Measurements from ENCODE around the gene LHX6. TPM values are rescaled to one million over a fixed set of nuclear protein-coding genes. Genes with fewer than 3 reads are reported as not detected.

LHX6 gene
- total and polyA plus RNA-seq, 7 experiments from 2014 or later = not detected

GRCh38 chr9:122186777-122187470, 41.8 kb downstream of the LHX6 start:
- Mint-ChIP-seq H3K4me3 (no peak overlapping the region), H3K36me3 (no peaks in the 10 kb centered on the region), H3K4me1 (no peaks in the 10 kb centered on the region), H3K27me3 (peaks cover 0 to 11% (median 7%) of the 10 kb centered on the region in 5 donors), H3K27ac (no peak overlapping the region), H3K9me3 (no peaks in the 10 kb centered on the region)
- ATAC-seq (no peak), DNase-seq (no peak)
- Histone ChIP-seq H3K9me3 (ENCODE audit: control insufficient read depth in 2 of 3, low read length in 3 of 3) (no peaks in the 10 kb centered on the region), H3K4me3 (ENCODE audit: low read length) (no peak overlapping the region), H3K27me3 (ENCODE audit: control insufficient read depth in 2 of 2, insufficient read depth in 2 of 2, low read length in 2 of 2) (no peaks in the 10 kb centered on the region), H3K27ac (ENCODE audit: low read depth, low read length) (no peak overlapping the region), H3K36me3 (ENCODE audit: control insufficient read depth in 2 of 3, insufficient read depth in 3 of 3, low read length in 3 of 3) (no peaks in the 10 kb centered on the region), H3K4me1 (ENCODE audit: control insufficient read depth in 2 of 2, insufficient read depth in 2 of 2, low read length in 2 of 2) (no peaks in the 10 kb centered on the region)
- intact Hi-C loops (cut with micrococcal nuclease) = no loop called here
- POLR2A ChIA-PET = no interaction called here
- CTCF ChIA-PET = interaction anchor here (1.0 kb wide), 1 partner anchor 62 kb away, joined by 4 read pairs; no protein-coding TSS in a partner anchor

- no peaks in the 10 kb centered on the region for H3K9me3 Mint-ChIP-seq
- POLR2A ChIA-PET = no interaction called here
- H3K36me3 Mint-ChIP-seq = no peaks in the 10 kb centered on the region
- no peaks in the 10 kb centered on the region for H3K4me1 Mint-ChIP-seq
- DNase-seq (no peak), ATAC-seq (no peak)
- H3K4me1 ChIP-seq (ENCODE audit: control insufficient read depth in 2 of 2, insufficient read depth in 2 of 2, low read length in 2 of 2) = no peaks in the 10 kb centered on the region
- CTCF ChIA-PET = no interaction called here
- no peaks in the 10 kb centered on the region for H3K27me3 ChIP-seq (ENCODE audit: control insufficient read depth in 2 of 2, insufficient read depth in 2 of 2, low read length in 2 of 2)
- intact Hi-C loops (cut with micrococcal nuclease) = no loop called here
- peaks cover 0 to 12% (median 9%) of the 10 kb centered on the region in 5 donors for H3K27me3 Mint-ChIP-seq
- no peak overlapping the region for H3K4me3 ChIP-seq (ENCODE audit: low read length)
- no peak overlapping the region for H3K27ac ChIP-seq (ENCODE audit: low read depth, low read length)
- no peak overlapping the region for H3K4me3 Mint-ChIP-seq
- no peak overlapping the region for H3K27ac Mint-ChIP-seq
- H3K9me3 ChIP-seq (ENCODE audit: control insufficient read depth in 2 of 3, low read length in 3 of 3) = no peaks in the 10 kb centered on the region
- H3K36me3 ChIP-seq (ENCODE audit: control insufficient read depth in 2 of 3, insufficient read depth in 3 of 3, low read length in 3 of 3) = no peaks in the 10 kb centered on the region
Observed at GRCh38 chr9:122186301-122186700, 42.5 kb downstream of the LHX6 start.

- Mint-ChIP-seq H3K9me3 (no peaks in the 10 kb centered on the region), H3K27ac (no peak overlapping the region), H3K36me3 (no peaks in the 10 kb centered on the region), H3K4me3 (no peak overlapping the region), H3K4me1 (no peaks in the 10 kb centered on the region), H3K27me3 (peaks cover 5 to 12% (median 10%) of the 10 kb centered on the region in 5 donors)
- CTCF ChIA-PET = no interaction called here
- Histone ChIP-seq H3K27ac (ENCODE audit: low read depth, low read length) (no peak overlapping the region), H3K9me3 (ENCODE audit: control insufficient read depth in 2 of 3, low read length in 3 of 3) (no peaks in the 10 kb centered on the region), H3K27me3 (ENCODE audit: control insufficient read depth in 2 of 2, insufficient read depth in 2 of 2, low read length in 2 of 2) (no peaks in the 10 kb centered on the region), H3K4me3 (ENCODE audit: low read length) (no peak overlapping the region), H3K36me3 (ENCODE audit: control insufficient read depth in 2 of 3, insufficient read depth in 3 of 3, low read length in 3 of 3) (no peaks in the 10 kb centered on the region), H3K4me1 (ENCODE audit: control insufficient read depth in 2 of 2, insufficient read depth in 2 of 2, low read length in 2 of 2) (no peaks in the 10 kb centered on the region)
- ATAC-seq (no peak), DNase-seq (no peak)
- intact Hi-C loops (cut with micrococcal nuclease) = no loop called here
- POLR2A ChIA-PET = no interaction called here
Observed at GRCh38 chr9:122184551-122184950, 44.2 kb downstream of the LHX6 start.

GRCh38 chr9:122183501-122183900, 45.3 kb downstream of the LHX6 start:
- no peaks in the 10 kb centered on the region for H3K36me3 ChIP-seq (ENCODE audit: control insufficient read depth in 2 of 3, insufficient read depth in 3 of 3, low read length in 3 of 3)
- Mint-ChIP-seq H3K9me3 (no peaks in the 10 kb centered on the region), H3K4me1 (no peaks in the 10 kb centered on the region), H3K27ac (no peak overlapping the region), H3K4me3 (no peak overlapping the region), H3K36me3 (no peaks in the 10 kb centered on the region), H3K27me3 (peaks cover 5 to 12% (median 10%) of the 10 kb centered on the region in 5 donors)
- DNase-seq (no peak), ATAC-seq (no peak)
- ChIA-PET POLR2A (no interaction called here), CTCF (interaction anchor here (0.5 kb wide), 1 partner anchor 64 kb away, joined by 3 read pairs; no protein-coding TSS in a partner anchor)
- H3K27ac ChIP-seq (ENCODE audit: low read depth, low read length) = no peak overlapping the region
- H3K27me3 ChIP-seq (ENCODE audit: control insufficient read depth in 2 of 2, insufficient read depth in 2 of 2, low read length in 2 of 2) = no peaks in the 10 kb centered on the region
- no peak overlapping the region for H3K4me3 ChIP-seq (ENCODE audit: low read length)
- no peaks in the 10 kb centered on the region for H3K9me3 ChIP-seq (ENCODE audit: control insufficient read depth in 2 of 3, low read length in 3 of 3)
- no peaks in the 10 kb centered on the region for H3K4me1 ChIP-seq (ENCODE audit: control insufficient read depth in 2 of 2, insufficient read depth in 2 of 2, low read length in 2 of 2)
- intact Hi-C loops (cut with micrococcal nuclease) = no loop called here

GRCh38 chr9:122180633-122181032, 48.1 kb downstream of the LHX6 start:
- ChIA-PET POLR2A (no interaction called here), CTCF (no interaction called here)
- ATAC-seq (no peak), DNase-seq (no peak)
- H3K27ac Mint-ChIP-seq = no peak overlapping the region
- Histone ChIP-seq H3K36me3 (ENCODE audit: control insufficient read depth in 2 of 3, insufficient read depth in 3 of 3, low read length in 3 of 3) (no peaks in the 10 kb centered on the region), H3K9me3 (ENCODE audit: control insufficient read depth in 2 of 3, low read length in 3 of 3) (no peaks in the 10 kb centered on the region), H3K4me3 (ENCODE audit: low read length) (no peak overlapping the region), H3K27me3 (ENCODE audit: control insufficient read depth in 2 of 2, insufficient read depth in 2 of 2, low read length in 2 of 2) (no peaks in the 10 kb centered on the region), H3K4me1 (ENCODE audit: control insufficient read depth in 2 of 2, insufficient read depth in 2 of 2, low read length in 2 of 2) (no peaks in the 10 kb centered on the region), H3K27ac (ENCODE audit: low read depth, low read length) (no peak overlapping the region)
- H3K4me1 Mint-ChIP-seq = no peaks in the 10 kb centered on the region
- no peak overlapping the region for H3K4me3 Mint-ChIP-seq
- intact Hi-C loops (cut with micrococcal nuclease) = no loop called here
- peaks cover 0 to 1% (median 0%) of the 10 kb centered on the region in 11 donors for H3K9me3 Mint-ChIP-seq
- peaks cover 9 to 15% (median 10%) of the 10 kb centered on the region in 5 donors for H3K27me3 Mint-ChIP-seq
- H3K36me3 Mint-ChIP-seq = no peaks in the 10 kb centered on the region

GRCh38 chr9:122179690-122180074, 49.1 kb downstream of the LHX6 start:
- Mint-ChIP-seq H3K9me3 (peaks cover 0 to 1% (median 0%) of the 10 kb centered on the region in 11 donors), H3K4me3 (no peak overlapping the region), H3K36me3 (no peaks in the 10 kb centered on the region), H3K27ac (no peak overlapping the region), H3K27me3 (peaks cover 9 to 22% (median 15%) of the 10 kb centered on the region in 5 donors), H3K4me1 (no peaks in the 10 kb centered on the region)
- Histone ChIP-seq H3K27me3 (ENCODE audit: control insufficient read depth in 2 of 2, insufficient read depth in 2 of 2, low read length in 2 of 2) (no peaks in the 10 kb centered on the region), H3K27ac (ENCODE audit: low read depth, low read length) (no peak overlapping the region), H3K4me1 (ENCODE audit: control insufficient read depth in 2 of 2, insufficient read depth in 2 of 2, low read length in 2 of 2) (no peaks in the 10 kb centered on the region), H3K4me3 (ENCODE audit: low read length) (no peak overlapping the region), H3K36me3 (ENCODE audit: control insufficient read depth in 2 of 3, insufficient read depth in 3 of 3, low read length in 3 of 3) (no peaks in the 10 kb centered on the region), H3K9me3 (ENCODE audit: control insufficient read depth in 2 of 3, low read length in 3 of 3) (no peaks in the 10 kb centered on the region)
- CTCF ChIA-PET = no interaction called here
- intact Hi-C loops (cut with micrococcal nuclease) = no loop called here
- no peak for DNase-seq
- POLR2A ChIA-PET = no interaction called here
- ATAC-seq = no peak

GRCh38 chr9:122179054-122179689, 49.6 kb downstream of the LHX6 start:
- Mint-ChIP-seq H3K36me3 (no peaks in the 10 kb centered on the region), H3K27ac (no peak overlapping the region), H3K27me3 (peaks cover 9 to 24% (median 20%) of the 10 kb centered on the region in 5 donors), H3K4me3 (no peak overlapping the region), H3K9me3 (peaks cover 0 to 1% (median 0%) of the 10 kb centered on the region in 11 donors), H3K4me1 (no peaks in the 10 kb centered on the region)
- H3K9me3 ChIP-seq (ENCODE audit: control insufficient read depth in 2 of 3, low read length in 3 of 3) = no peaks in the 10 kb centered on the region
- H3K27me3 ChIP-seq (ENCODE audit: control insufficient read depth in 2 of 2, insufficient read depth in 2 of 2, low read length in 2 of 2) = no peaks in the 10 kb centered on the region
- ChIA-PET CTCF (no interaction called here), POLR2A (no interaction called here)
- no peak overlapping the region for H3K27ac ChIP-seq (ENCODE audit: low read depth, low read length)
- no peak for DNase-seq
- no peaks in the 10 kb centered on the region for H3K36me3 ChIP-seq (ENCODE audit: control insufficient read depth in 2 of 3, insufficient read depth in 3 of 3, low read length in 3 of 3)
- H3K4me1 ChIP-seq (ENCODE audit: control insufficient read depth in 2 of 2, insufficient read depth in 2 of 2, low read length in 2 of 2) = no peaks in the 10 kb centered on the region
- no peak for ATAC-seq
- no peak overlapping the region for H3K4me3 ChIP-seq (ENCODE audit: low read length)
- intact Hi-C loops (cut with micrococcal nuclease) = no loop called here

Data from naive thymus-derived CD4-positive, alpha-beta T cell (primary cell).